ENCODE data around the gene SNCG. TPM values are rescaled to one million over a fixed set of nuclear protein-coding genes. Genes with fewer than 3 reads are reported as not detected.

Gene SNCG
- total RNA-seq, 2 donors from 2014 or later: 20.9 to 33.8 TPM

GRCh38 chr10:86954681-86955500 lies 3.5 kb upstream of the SNCG start:
- peak overlapping the region; percentile 40 to 50 for H3K4me3 ChIP-seq
- no peak for DNase-seq (ENCODE audit: low spot score)
- H3K36me3 ChIP-seq: no peaks in the 10 kb centered on the region
- peak overlapping the region; percentile 79 to 80 for H3K27ac ChIP-seq
- TF ChIP-seq, protein P1, sequence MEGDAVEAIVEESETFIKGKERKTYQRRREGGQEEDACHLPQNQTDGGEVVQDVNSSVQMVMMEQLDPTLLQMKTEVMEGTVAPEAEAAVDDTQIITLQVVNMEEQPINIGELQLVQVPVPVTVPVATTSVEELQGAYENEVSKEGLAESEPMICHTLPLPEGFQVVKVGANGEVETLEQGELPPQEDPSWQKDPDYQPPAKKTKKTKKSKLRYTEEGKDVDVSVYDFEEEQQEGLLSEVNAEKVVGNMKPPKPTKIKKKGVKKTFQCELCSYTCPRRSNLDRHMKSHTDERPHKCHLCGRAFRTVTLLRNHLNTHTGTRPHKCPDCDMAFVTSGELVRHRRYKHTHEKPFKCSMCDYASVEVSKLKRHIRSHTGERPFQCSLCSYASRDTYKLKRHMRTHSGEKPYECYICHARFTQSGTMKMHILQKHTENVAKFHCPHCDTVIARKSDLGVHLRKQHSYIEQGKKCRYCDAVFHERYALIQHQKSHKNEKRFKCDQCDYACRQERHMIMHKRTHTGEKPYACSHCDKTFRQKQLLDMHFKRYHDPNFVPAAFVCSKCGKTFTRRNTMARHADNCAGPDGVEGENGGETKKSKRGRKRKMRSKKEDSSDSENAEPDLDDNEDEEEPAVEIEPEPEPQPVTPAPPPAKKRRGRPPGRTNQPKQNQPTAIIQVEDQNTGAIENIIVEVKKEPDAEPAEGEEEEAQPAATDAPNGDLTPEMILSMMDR (IDR thresholded peaks at IDR 0.05): no peak
- peaks cover 0 to 60% of the 10 kb centered on the region in 2 donors for H3K4me1 ChIP-seq
- no peaks in the 10 kb centered on the region for H3K27me3 ChIP-seq
- H3K9me3 ChIP-seq: no peaks in the 10 kb centered on the region

DNA sequence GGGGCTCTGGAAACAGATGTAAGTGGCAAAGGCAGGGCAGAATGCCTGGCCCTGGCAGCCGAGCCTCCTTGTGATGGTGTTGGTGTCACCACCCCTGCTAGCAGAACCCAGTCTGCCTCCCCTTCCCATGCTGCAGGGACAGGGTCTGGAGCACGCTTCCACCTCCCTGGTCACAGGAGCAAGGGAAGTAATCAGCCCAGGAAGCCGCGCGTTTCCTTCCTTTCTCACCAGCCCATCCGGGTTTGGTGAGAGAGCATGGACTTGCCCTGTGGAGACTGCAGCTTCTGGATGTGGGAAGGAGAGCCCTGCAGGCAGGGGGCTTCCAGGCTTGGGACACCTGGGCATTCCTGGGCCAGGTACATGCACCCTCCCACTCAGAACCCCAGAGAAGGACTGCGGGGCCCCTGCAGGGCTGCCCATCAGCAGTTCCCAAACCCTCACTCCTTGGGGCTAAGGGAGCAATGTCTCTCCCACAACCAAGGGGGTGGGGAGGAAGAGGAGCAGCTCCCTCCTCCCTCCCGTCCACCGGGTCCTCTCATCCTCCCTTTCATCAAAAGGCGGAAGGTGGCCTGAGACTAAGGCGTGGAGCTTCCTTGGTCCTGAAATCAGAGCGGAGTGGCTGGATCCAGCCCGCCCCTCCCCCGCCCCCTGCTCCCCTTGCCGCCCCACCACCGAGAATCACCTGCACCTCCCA lies 2.8 kb upstream of the SNCG start:
- H3K27me3 ChIP-seq: no peaks in the 10 kb centered on the region
- H3K36me3 ChIP-seq: no peaks in the 10 kb centered on the region
- H3K4me1 ChIP-seq: peaks cover 0 to 63% of the 10 kb centered on the region in 2 donors
- H3K9me3 ChIP-seq: no peaks in the 10 kb centered on the region
- DNase-seq (ENCODE audit: low spot score): no peak
- peak overlapping the region; percentile 79 to 80 for H3K27ac ChIP-seq
- H3K4me3 ChIP-seq: peak overlapping the region; percentile 40 to 50
- TF ChIP-seq, protein P1 (IDR thresholded peaks at IDR 0.05): no peak

- TF ChIP-seq, protein P1 (IDR thresholded peaks at IDR 0.05): no peak
- DNase-seq (ENCODE audit: low spot score): no peak
- H3K27ac ChIP-seq: peak overlapping the region; percentile 79 to 80
- H3K9me3 ChIP-seq: no peaks in the 10 kb centered on the region
- H3K4me3 ChIP-seq: peak overlapping the region; percentile 40 to 50
- H3K27me3 ChIP-seq: no peaks in the 10 kb centered on the region
- H3K4me1 ChIP-seq: peaks cover 0 to 65% of the 10 kb centered on the region in 2 donors
- H3K36me3 ChIP-seq: no peaks in the 10 kb centered on the region
Measured at GRCh38 chr10:86956195-86956847, 2.1 kb upstream of the SNCG start.

GRCh38 chr10:86956848-86957448 lies 1.5 kb upstream of the SNCG start:
- peaks cover 0 to 65% of the 10 kb centered on the region in 2 donors for H3K4me1 ChIP-seq
- no peak for DNase-seq (ENCODE audit: low spot score)
- no peaks in the 10 kb centered on the region for H3K9me3 ChIP-seq
- TF ChIP-seq, protein P1 (IDR thresholded peaks at IDR 0.05): no peak
- H3K36me3 ChIP-seq: no peaks in the 10 kb centered on the region
- no peaks in the 10 kb centered on the region for H3K27me3 ChIP-seq
- H3K27ac ChIP-seq: peak overlapping the region; percentile 79 to 80
- peak overlapping the region; percentile 40 to 50 for H3K4me3 ChIP-seq

GRCh38 chr10:86957471-86958115 lies 806 bp upstream of the SNCG start, which contains the start of gene MMRN2:
MMRN2 (minus strand) TSS chr10:86957615; CDS start chr10:86957541, 74 bp downstream.
- peaks cover 0 to 65% of the 10 kb centered on the region in 2 donors for H3K4me1 ChIP-seq
- no peaks in the 10 kb centered on the region for H3K36me3 ChIP-seq
- TF ChIP-seq, protein P1 (IDR thresholded peaks at IDR 0.05): no peak
- H3K4me3 ChIP-seq: peak within 1 kb of the TSS; percentile 40 to 50
- H3K9me3 ChIP-seq: no peaks in the 10 kb centered on the region
- H3K27ac ChIP-seq: peak within 1 kb of the TSS; percentile 79 to 80
- H3K27me3 ChIP-seq: no peaks in the 10 kb centered on the region
- no peak for DNase-seq (ENCODE audit: low spot score)
